CD4-positive, alpha-beta T cell treated with Interferon alpha-2 for 1 hour (primary cell): ENCODE results near the gene RAB3C.

Experiments
- DNase-seq, 2 donors: peaks; one replicate each; pipeline ENCODE4 v3.0.0-alpha.2; 2020 to 2022

RAB3C gene

GRCh38 chr5:58842852-58843251 lies 260.0 kb downstream of the RAB3C start:
- DNase-seq: no peak

- no peak for DNase-seq
Measured at GRCh38 chr5:58844395-58844794, 261.5 kb downstream of the RAB3C start.

- DNase-seq: no peak
Measured at GRCh38 chr5:58847041-58847440, 264.2 kb downstream of the RAB3C start.

GRCh38 chr5:58849223-58849622 lies 266.3 kb downstream of the RAB3C start:
- DNase-seq: no peak

- peak in 1 of 2 donors; percentile 10 for DNase-seq
Measured at GRCh38 chr5:58849921-58850667, 267.2 kb downstream of the RAB3C start.

- DNase-seq: no peak
Measured at GRCh38 chr5:58851153-58851552, 268.3 kb downstream of the RAB3C start.

GRCh38 chr5:58851571-58851970 lies 268.7 kb downstream of the RAB3C start:
- DNase-seq: no peak

- no peak for DNase-seq
Measured at GRCh38 chr5:58852566-58852965, 269.7 kb downstream of the RAB3C start.

- no peak for DNase-seq
Measured at GRCh38 chr5:58854441-58854840, 271.6 kb downstream of the RAB3C start.

- no peak for DNase-seq
Measured at GRCh38 chr5:58855851-58856739, 273.2 kb downstream of the RAB3C start.

- no peak for DNase-seq
Measured at GRCh38 chr5:58857609-58858008, 274.7 kb downstream of the RAB3C start.

GRCh38 chr5:58860680-58861079 lies 277.8 kb downstream of the RAB3C start:
- DNase-seq: no peak

- no peak for DNase-seq
Measured at GRCh38 chr5:58868931-58869330, 286.1 kb downstream of the RAB3C start.

GRCh38 chr5:58871648-58872242 lies 288.9 kb downstream of the RAB3C start:
- peak in 1 of 2 donors; percentile 36 for DNase-seq

GRCh38 chr5:58872670-58873273 lies 289.9 kb downstream of the RAB3C start:
- DNase-seq: no peak

- no peak for DNase-seq
Measured at GRCh38 chr5:58875599-58875998, 292.7 kb downstream of the RAB3C start.

- no peak for DNase-seq
Measured at GRCh38 chr5:58885260-58885659, 302.4 kb downstream of the RAB3C start.

- peak; percentile 45 to 74 for DNase-seq
Measured at GRCh38 chr5:58886315-58887207, 303.7 kb downstream of the RAB3C start.

GRCh38 chr5:58887311-58887710 lies 304.4 kb downstream of the RAB3C start:
- no peak for DNase-seq

- no peak for DNase-seq
Measured at GRCh38 chr5:58887721-58888409, 305.0 kb downstream of the RAB3C start.

GRCh38 chr5:58890265-58890664 lies 307.4 kb downstream of the RAB3C start:
- no peak for DNase-seq

- no peak for DNase-seq
Measured at GRCh38 chr5:58890701-58891085, 307.8 kb downstream of the RAB3C start.
